OCI-LY7 (cell line): ENCODE measurements around the gene TFF2. TPM values are rescaled to one million over a fixed set of nuclear protein-coding genes. Genes with fewer than 3 reads are reported as not detected.

Source experiments
- BruUV-seq: library from RNA; stranded (reverse); fragments of 400-500 nt; replicated peaks from 2 replicates; lab custom pipeline; 2021; lab: Mats Ljungman, UMichigan
- CTCF ChIA-PET: fragments of 300-600 bp; sonication (Branson Sonifier 250); formaldehyde crosslinking; loops from one replicate; lab custom pipeline; 2022; ENCODE audit warnings: antibody characterized with exemption; ENCODE audit not compliant: unreplicated experiment; lab: Charles Lee
- POLR2A ChIA-PET: fragments of 300-600 bp; sonication (Branson Sonifier 250); formaldehyde crosslinking; loops from one replicate; lab custom pipeline; 2022; ENCODE audit warnings: antibody characterized with exemption; lab: Charles Lee
- DNase-seq: peaks from one replicate; pipeline ENCODE4 v3.0.0-alpha.2; 2015; ENCODE audit warnings: low spot score
- H2AFZ ChIP-seq: fragments of 200-600 bp; sonication (generic), shearing (Covaris generic); 2 replicates; pipeline ENCODE4 v1.6.1; 2014; ENCODE audit warnings: mild to moderate bottlenecking, antibody characterized with exemption, low read length, moderate library complexity
- H3K27ac ChIP-seq: fragments of 200-600 bp; sonication (generic); 2 replicates; pipeline ENCODE4 v1.5.1; 2014; ENCODE audit warnings: mixed run types, low read depth, mild to moderate bottlenecking, moderate library complexity, low read length, inconsistent platforms; ENCODE audit not compliant: poor library complexity, severe bottlenecking
- H3K36me3 ChIP-seq: fragments of 200-600 bp; sonication (generic); 2 replicates; pipeline ENCODE4 v1.6.1; 2014; ENCODE audit warnings: mild to moderate bottlenecking, antibody characterized with exemption, low read length, moderate library complexity, mixed read lengths; ENCODE audit not compliant: insufficient read depth
- H3K4me1 ChIP-seq: fragments of 200-600 bp; sonication (generic); 2 replicates; pipeline ENCODE4 v1.5.1; 2014; ENCODE audit warnings: mild to moderate bottlenecking, low read length; ENCODE audit not compliant: insufficient read depth, poor library complexity, severe bottlenecking
- H3K4me2 ChIP-seq: fragments of 200-600 bp; sonication (generic); 2 replicates; pipeline ENCODE4 v1.6.1; 2014; ENCODE audit warnings: mild to moderate bottlenecking, low read length
- H3K4me3 ChIP-seq: fragments of 200-600 bp; sonication (generic); 2 replicates; pipeline ENCODE4 v1.5.1; 2014; ENCODE audit warnings: mild to moderate bottlenecking, low read depth, low read length; ENCODE audit not compliant: poor library complexity, severe bottlenecking
- H3K79me2 ChIP-seq: fragments of 200-600 bp; sonication (generic); 2 replicates; pipeline ENCODE4 v1.6.1; 2016; ENCODE audit warnings: low read depth, mild to moderate bottlenecking, low read length, moderate library complexity, mixed read lengths; ENCODE audit not compliant: insufficient read depth
- H3K9me2 ChIP-seq: fragments of 200-600 bp; sonication (generic); 2 replicates; pipeline ENCODE4 v1.6.1; 2016; ENCODE audit warnings: mild to moderate bottlenecking, low read length, mixed read lengths; ENCODE audit not compliant: insufficient read depth
- H3K9me3 ChIP-seq: fragments of 200-600 bp; sonication (generic); 2 replicates; pipeline ENCODE4 v1.6.1; 2014; ENCODE audit warnings: mild to moderate bottlenecking, mixed run types, low read length, mixed read lengths
- H4K20me1 ChIP-seq: fragments of 200-600 bp; sonication (generic); 2 replicates; pipeline ENCODE4 v1.6.1; 2014; ENCODE audit warnings: mild to moderate bottlenecking, antibody characterized with exemption, low read length, moderate library complexity, mixed read lengths; ENCODE audit not compliant: insufficient read depth
- EZH2phosphoT487 ChIP-seq: fragments of 200-600 bp; sonication (generic); IDR thresholded peaks from 2 replicates; pipeline ENCODE4 v1.6.1; 2018; ENCODE audit warnings: low read depth, borderline replicate concordance, mild to moderate bottlenecking, mixed run types, antibody characterized with exemption, low read length, moderate library complexity, mixed read lengths
- intact Hi-C: fragments of 100-400 bp; cut with micrococcal nuclease; formaldehyde crosslinking; loops from one replicate; pipeline ENCODE4 v1.10.0; 2022; ENCODE audit not compliant: unreplicated experiment
- total RNA-seq, 2 experiments: library from RNA; depleted of rRNA in 1 of 2; stranded (reverse); fragments of >200 nt in 1 of 2; shearing (Covaris generic) in 1 of 2; gene quantifications; 2 replicates each; pipeline ENCODE4 v1.2.3, GENCODE V29; 2014 to 2022
- TF ChIP-seq, protein P1 (sequence below): fragments of 200-600 bp; sonication (generic); conservative IDR thresholded peaks from 2 replicates; pipeline ENCODE4 v1.5.1; 2014; ENCODE audit warnings: mild to moderate bottlenecking, antibody characterized with exemption, low read length, moderate library complexity, mixed read lengths

The TFF2 gene
- total RNA-seq, 2 experiments from 2014 or later, result not detected

DNA sequence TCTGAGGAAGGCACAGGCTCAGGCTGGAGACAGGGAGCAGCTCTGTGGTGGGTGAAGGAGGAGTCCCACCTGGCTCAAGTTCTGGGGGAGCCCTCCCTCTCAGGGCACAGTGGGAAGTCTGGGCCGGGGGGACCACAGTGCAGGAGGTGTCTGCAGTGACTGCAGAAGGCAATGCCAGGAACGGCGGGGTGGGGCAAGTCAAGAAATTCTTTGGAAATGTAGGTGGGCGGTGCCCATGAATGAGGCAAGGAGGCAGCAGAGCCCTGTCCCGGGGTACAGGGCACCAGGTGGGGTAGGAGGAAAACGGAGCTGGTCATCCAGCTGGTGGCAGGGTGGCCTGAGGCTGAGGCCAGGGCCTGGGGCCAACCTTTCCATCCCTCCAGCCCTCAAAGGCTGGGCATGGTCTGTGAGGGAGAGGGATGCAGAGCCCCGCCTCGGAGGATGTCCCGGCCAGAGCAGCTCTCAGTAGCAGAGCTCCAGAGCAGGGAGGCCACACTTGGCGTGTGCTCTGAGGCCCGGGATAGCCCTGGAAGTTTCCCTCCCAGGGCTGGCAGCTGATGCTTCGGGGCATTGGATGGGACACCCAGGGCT, 40.3 kb downstream of the TFF2 start:
- TF ChIP-seq, protein P1, sequence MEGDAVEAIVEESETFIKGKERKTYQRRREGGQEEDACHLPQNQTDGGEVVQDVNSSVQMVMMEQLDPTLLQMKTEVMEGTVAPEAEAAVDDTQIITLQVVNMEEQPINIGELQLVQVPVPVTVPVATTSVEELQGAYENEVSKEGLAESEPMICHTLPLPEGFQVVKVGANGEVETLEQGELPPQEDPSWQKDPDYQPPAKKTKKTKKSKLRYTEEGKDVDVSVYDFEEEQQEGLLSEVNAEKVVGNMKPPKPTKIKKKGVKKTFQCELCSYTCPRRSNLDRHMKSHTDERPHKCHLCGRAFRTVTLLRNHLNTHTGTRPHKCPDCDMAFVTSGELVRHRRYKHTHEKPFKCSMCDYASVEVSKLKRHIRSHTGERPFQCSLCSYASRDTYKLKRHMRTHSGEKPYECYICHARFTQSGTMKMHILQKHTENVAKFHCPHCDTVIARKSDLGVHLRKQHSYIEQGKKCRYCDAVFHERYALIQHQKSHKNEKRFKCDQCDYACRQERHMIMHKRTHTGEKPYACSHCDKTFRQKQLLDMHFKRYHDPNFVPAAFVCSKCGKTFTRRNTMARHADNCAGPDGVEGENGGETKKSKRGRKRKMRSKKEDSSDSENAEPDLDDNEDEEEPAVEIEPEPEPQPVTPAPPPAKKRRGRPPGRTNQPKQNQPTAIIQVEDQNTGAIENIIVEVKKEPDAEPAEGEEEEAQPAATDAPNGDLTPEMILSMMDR, result no peak
- TF ChIP-seq EZH2phosphoT487, result no peak
- Histone ChIP-seq H2AFZ (no peak overlapping the region), H3K4me2 (no peak overlapping the region), H3K27ac (no peak overlapping the region), H3K79me2 (no peaks in the 10 kb centered on the region), H3K36me3 (no peaks in the 10 kb centered on the region), H4K20me1 (no peaks in the 10 kb centered on the region), H3K9me2 (no peaks in the 10 kb centered on the region), H3K9me3 (no peaks in the 10 kb centered on the region), H3K4me3 (no peak overlapping the region), H3K4me1 (peaks cover 15% of the 10 kb centered on the region)
- DNase-seq, result no peak
- POLR2A ChIA-PET, result interaction anchor here (1.4 kb wide), 1 partner anchor 145 kb away, joined by 3 read pairs; no protein-coding TSS in a partner anchor
- CTCF ChIA-PET, result interaction anchor here (1.0 to 2.3 kb wide), 4 partner anchors 50 to 226 kb away, joined by 3 to 11 read pairs (median 3); no protein-coding TSS in a partner anchor
- intact Hi-C loops, result no loop called here
- no TSS peak for BruUV-seq

DNA sequence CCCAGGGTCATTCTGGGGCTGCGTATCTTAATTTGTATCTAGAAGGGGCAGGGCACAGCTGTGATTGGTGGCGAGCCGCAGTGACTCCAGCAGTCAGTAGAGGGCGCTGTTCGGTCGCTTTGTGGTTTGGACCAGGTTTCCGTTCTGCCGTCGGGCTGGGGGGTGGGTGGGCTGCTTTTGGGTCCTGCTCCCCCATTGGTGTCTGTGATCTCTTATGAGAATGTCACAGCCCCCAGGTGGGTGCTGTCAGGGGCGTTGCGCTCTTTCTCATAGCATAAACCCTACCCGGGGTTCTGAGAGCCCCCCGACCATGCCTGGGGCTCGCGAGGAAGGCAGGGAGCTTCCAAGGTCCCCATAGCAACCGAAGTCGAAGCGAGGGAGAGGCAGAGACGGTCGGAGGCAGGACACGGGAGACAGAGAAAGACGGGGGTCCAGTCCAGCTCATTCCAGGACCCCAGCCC, 41.0 kb downstream of the TFF2 start:
- Histone ChIP-seq H3K9me2 (no peaks in the 10 kb centered on the region), H3K36me3 (no peaks in the 10 kb centered on the region), H4K20me1 (no peaks in the 10 kb centered on the region), H3K27ac (no peak overlapping the region), H3K4me3 (no peak overlapping the region), H3K4me2 (no peak overlapping the region), H3K79me2 (no peaks in the 10 kb centered on the region), H3K4me1 (peaks cover 15% of the 10 kb centered on the region), H2AFZ (no peak overlapping the region), H3K9me3 (no peaks in the 10 kb centered on the region)
- ChIA-PET CTCF (interaction anchor here (0.6 to 2.3 kb wide), 6 partner anchors 64 to 549 kb away, joined by 3 to 11 read pairs (median 4); no protein-coding TSS in a partner anchor), POLR2A (no interaction called here)
- TF ChIP-seq EZH2phosphoT487, result no peak
- TF ChIP-seq, protein P1, result peak; percentile 91
- BruUV-seq, result no TSS peak
- DNase-seq, result peak; percentile 73
- intact Hi-C loops, result loop anchor here (1.0 to 5.0 kb wide), 5 partner anchors 71 to 227 kb away; no protein-coding TSS in a partner anchor
